GM12865 (cell line): ENCODE measurements around the gene PADI1.

Experiments used
- DNase-seq: peaks from one replicate; pipeline ENCODE4 v3.0.0; 2010; ENCODE audit warnings: low read depth
- H3K4me3 ChIP-seq: 2 replicates; pipeline ENCODE4 v1.5.1; 2011; ENCODE audit warnings: mild to moderate bottlenecking, low read depth, low read length, control low read depth
- CTCF ChIP-seq: IDR thresholded peaks from 2 replicates; pipeline ENCODE4 v1.5.1; 2011; ENCODE audit warnings: low read length, control low read depth, low read depth, inconsistent platforms; ENCODE audit not compliant: insufficient read depth; ENCODE audit errors: missing control alignments

PADI1 gene

GRCh38 chr1:17211377-17211776 is 6.4 kb downstream of the PADI1 start:
- H3K4me3 ChIP-seq, result no peak overlapping the region
- DNase-seq, result no peak
- no peak for TF ChIP-seq CTCF

- DNase-seq, result no peak
- no peak for TF ChIP-seq CTCF
- no peak overlapping the region for H3K4me3 ChIP-seq
Measured at GRCh38 chr1:17212009-17212408, 7.1 kb downstream of the PADI1 start.

GRCh38 chr1:17212487-17213121 is 7.7 kb downstream of the PADI1 start:
- no peak for TF ChIP-seq CTCF
- no peak for DNase-seq

GRCh38 chr1:17213148-17213781 is 8.3 kb downstream of the PADI1 start:
- DNase-seq, result no peak
- no peak overlapping the region for H3K4me3 ChIP-seq
- TF ChIP-seq CTCF, result no peak

More at GRCh38 chr1:17212487-17213121, 7.7 kb downstream of the PADI1 start:
- no peak overlapping the region for H3K4me3 ChIP-seq

GRCh38 chr1:17213782-17214148 is 8.8 kb downstream of the PADI1 start:
- no peak for TF ChIP-seq CTCF
- DNase-seq, result no peak
- H3K4me3 ChIP-seq, result no peak overlapping the region

- TF ChIP-seq CTCF, result no peak
- no peak overlapping the region for H3K4me3 ChIP-seq
- no peak for DNase-seq
Measured at GRCh38 chr1:17214876-17215544, 10.1 kb downstream of the PADI1 start.

- no peak overlapping the region for H3K4me3 ChIP-seq
- no peak for TF ChIP-seq CTCF
Measured at GRCh38 chr1:17215545-17215890, 10.6 kb downstream of the PADI1 start.

More at GRCh38 chr1:17215545-17215890, 10.6 kb downstream of the PADI1 start:
- no peak for DNase-seq
